ENCODE measurements around the gene SYMPK. TPM values are rescaled to one million over a fixed set of nuclear protein-coding genes. Genes with fewer than 3 reads are reported as not detected.
A peak's percentile ranks its signal among the peaks of the same experiment; 100 is the strongest.
"Not testable (repeated sequence)": the region's sequence is repeated elsewhere in the genome, so short reads cannot be mapped to it uniquely, and the experiment has no call there.

SYMPK gene
- total RNA-seq, 1 experiment from 2014 or later: 32.6 TPM

DNA sequence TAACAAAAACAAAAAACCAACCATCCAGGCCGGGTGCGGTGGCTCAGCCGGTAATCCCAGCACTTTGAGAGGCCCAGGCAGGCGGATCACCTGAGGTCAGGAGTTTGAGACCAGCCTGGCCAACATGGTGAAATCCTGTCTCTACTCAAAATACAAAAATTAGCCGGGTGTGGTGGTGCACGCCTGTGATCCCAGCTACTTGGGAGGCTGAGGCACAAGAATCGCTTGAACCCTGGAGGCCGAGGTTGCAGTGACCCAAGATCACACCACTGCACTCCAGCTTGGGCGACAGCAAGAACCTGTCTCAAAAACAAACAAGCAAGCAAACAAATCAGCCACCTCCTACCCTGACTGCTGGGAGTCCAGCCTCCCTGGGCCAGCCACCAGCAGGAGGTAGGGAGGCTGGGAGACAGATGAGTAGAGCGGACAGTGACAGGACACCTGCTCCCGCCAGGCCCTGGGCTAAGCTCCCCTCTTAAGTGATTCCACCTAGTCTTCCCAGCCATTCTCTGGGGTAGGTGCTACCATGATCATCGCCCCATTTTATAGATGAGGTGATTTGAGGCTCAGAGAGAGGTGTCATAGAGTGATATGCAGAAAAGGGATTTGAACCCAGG, 33.1 kb upstream of the SYMPK start:
- H3K4me1 ChIP-seq; DNase-seq; H3K4me3 ChIP-seq; H3K27ac ChIP-seq; H3K27me3 ChIP-seq; H3K9me3 ChIP-seq (replicated peaks); H3K36me3 ChIP-seq: not testable (repeated sequence)

DNA sequence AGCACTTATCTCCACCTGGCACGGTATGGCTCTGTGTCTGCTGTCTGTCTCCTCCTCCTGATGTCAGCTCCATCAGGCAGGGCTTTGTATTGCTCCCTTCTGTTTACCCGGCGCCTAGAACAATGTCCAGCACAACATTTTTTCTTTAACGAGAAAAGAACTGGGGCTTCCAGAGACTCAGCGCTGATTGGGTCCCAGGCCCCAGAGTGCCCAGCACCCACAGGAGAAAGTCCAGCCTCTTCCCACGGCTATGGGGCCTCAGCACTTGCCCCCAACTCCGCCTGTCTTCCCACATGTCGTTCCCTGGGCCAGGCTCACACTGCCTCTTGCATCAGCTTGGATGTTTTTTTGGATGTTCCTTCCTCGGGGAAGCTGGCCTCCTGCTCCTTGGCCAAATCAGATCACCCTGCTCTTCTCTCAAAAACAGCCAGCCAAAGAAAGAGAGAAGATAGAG, 32.6 kb upstream of the SYMPK start:
- Histone ChIP-seq H3K27me3 (no peaks in the 10 kb centered on the region), H3K4me3 (no peak overlapping the region), H3K27ac (no peak overlapping the region), H3K36me3 (peaks cover 10% of the 10 kb centered on the region; the same call in 1 of the 2 replicates), H3K9me3 (replicated peaks) (no peaks in the 10 kb centered on the region), H3K4me1 (no peaks in the 10 kb centered on the region)
- DNase-seq: no peak

DNA sequence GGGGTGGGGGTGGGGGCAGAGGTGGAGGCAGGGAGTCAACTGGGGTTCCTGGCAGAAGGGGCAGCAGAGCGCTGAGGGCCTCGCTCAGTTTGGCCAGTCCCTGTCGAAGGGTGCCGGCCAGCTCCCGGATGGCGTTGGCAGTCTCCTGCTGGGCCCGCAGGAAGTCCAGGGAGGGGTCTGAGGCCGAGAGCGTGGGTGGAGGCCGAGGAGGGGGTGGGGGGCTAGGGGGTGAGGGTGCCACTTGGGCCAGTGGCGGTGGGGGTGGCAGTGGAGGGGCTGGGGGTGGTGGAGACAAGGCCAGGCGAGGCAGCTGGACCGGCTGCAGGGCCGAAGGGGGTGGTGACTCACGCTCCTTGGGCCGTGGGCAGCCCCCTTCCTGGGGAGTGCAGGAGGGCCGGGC, 27.9 kb upstream of the SYMPK start:
- Histone ChIP-seq H3K4me3 (no peak overlapping the region), H3K9me3 (replicated peaks) (no peaks in the 10 kb centered on the region), H3K4me1 (no peaks in the 10 kb centered on the region), H3K36me3 (peaks cover 5% of the 10 kb centered on the region; the same call in 1 of the 2 replicates), H3K27ac (no peak overlapping the region), H3K27me3 (no peaks in the 10 kb centered on the region)
- DNase-seq: no peak

DNA sequence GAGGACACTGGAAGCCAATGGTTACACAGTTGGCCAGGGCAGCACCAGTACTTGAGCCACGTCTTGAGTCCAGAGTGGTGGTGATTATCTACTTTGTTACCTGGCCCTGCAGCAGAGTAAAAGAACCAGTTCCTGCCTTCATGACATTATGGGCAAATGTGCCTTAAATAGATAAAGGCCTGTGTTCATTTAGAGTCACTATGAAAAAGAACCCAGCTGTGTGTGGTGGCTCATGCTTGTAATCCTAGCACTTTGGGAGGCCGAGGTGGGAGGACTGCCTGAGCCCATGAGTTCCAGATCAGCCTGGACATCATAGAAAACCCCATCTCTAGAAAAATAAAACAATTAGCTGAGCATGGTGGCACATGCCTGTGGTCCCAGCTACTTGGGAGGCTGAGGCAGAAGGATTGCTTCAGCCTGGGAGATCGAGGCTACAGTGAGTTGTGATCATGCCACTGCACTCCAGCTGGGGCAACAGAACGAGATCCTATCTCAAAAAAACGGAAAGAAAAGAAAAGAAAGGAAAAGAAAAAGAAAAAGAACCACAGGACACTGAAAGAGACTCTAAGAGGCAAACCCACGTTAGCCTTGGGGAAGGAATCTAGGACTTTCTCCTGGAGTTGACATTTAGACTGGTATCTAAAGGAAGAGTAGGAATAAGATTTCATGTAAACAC, 26.4 kb upstream of the SYMPK start:
- H3K27me3 ChIP-seq: no peaks in the 10 kb centered on the region
- no peak overlapping the region for H3K4me3 ChIP-seq
- peaks cover 4% of the 10 kb centered on the region; the same call in 1 of the 2 replicates for H3K4me1 ChIP-seq
- DNase-seq: no peak
- no peaks in the 10 kb centered on the region for H3K36me3 ChIP-seq
- H3K9me3 ChIP-seq (replicated peaks): no peaks in the 10 kb centered on the region
- H3K27ac ChIP-seq: no peak overlapping the region

DNA sequence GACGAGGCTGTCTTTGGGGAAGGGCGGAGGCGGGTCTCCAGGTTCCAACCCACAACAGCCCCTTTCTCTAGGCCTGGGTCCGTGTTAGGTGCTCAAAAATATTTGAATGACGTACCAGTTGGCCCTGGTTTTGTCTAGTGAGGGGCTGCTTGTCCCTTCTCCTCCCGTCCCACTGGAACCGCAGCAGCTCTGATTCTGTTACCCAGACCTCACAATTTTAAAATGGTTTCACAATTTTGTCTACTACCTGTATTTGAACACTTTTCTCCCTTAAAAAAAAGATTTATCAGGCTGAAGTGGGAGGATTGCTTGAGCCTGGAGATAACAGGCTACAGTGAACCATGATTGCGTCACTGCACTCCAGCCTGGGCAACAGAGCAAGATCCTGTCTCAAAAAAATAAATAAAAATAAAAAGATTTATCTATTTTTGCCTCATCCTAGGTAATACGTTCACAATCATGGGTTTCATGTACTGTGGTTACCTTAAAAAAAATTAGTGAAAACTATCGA, 24.3 kb upstream of the SYMPK start:
- no peaks in the 10 kb centered on the region for H3K27me3 ChIP-seq
- no peak for DNase-seq
- peak overlapping the region; percentile 80 for H3K4me3 ChIP-seq
- H3K4me1 ChIP-seq: peaks cover 14% of the 10 kb centered on the region
- H3K36me3 ChIP-seq: peaks cover 4% of the 10 kb centered on the region; the same call in 1 of the 2 replicates
- peak overlapping the region; percentile 69 for H3K27ac ChIP-seq
- no peaks in the 10 kb centered on the region for H3K9me3 ChIP-seq (replicated peaks)

DNA sequence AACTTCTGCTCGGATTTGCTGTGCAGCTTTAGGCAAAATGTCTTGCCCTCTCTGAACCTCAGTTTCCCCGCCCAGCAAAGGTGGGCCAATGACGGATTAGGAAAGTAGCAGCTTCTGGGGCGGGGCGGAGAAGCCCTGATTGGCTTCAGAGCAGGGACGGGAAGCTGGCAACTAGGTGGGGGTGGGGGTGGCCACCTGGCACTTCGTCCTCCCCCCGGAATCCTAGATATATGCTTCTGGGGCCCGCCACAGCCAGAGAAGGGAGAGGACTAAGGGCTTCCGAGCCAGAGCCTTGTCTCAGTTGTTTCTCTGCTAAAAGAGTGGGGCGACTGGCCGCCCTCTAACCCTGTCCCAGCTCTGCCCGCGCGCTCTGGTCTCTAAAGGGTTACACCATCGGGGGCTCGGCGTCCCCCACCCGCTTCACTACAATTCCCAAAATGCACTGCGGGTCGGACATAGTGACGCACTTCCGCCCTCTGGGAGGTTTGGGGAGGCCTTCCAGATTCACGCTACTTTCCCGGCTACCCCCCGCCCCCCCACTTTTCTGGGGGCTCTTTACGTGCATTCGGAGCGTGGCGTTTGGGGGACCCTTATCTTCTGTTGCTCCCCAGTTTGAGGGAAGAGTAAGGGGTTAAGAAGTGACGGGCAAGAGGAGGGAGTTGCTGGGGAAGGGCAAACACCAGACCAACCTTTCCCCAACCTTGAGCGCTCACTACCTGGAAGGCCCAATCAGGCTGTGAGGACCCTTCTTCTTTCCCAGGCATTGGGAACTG, 23.7 kb upstream of the SYMPK start:
- peak; percentile 92 to 95 for DNase-seq
- Histone ChIP-seq H3K4me1 (peaks cover 20% of the 10 kb centered on the region), H3K27me3 (no peaks in the 10 kb centered on the region), H3K36me3 (peaks cover 4% of the 10 kb centered on the region; the same call in 1 of the 2 replicates), H3K4me3 (peak overlapping the region; percentile 80), H3K27ac (peak overlapping the region; percentile 69), H3K9me3 (replicated peaks) (no peaks in the 10 kb centered on the region)

DNA sequence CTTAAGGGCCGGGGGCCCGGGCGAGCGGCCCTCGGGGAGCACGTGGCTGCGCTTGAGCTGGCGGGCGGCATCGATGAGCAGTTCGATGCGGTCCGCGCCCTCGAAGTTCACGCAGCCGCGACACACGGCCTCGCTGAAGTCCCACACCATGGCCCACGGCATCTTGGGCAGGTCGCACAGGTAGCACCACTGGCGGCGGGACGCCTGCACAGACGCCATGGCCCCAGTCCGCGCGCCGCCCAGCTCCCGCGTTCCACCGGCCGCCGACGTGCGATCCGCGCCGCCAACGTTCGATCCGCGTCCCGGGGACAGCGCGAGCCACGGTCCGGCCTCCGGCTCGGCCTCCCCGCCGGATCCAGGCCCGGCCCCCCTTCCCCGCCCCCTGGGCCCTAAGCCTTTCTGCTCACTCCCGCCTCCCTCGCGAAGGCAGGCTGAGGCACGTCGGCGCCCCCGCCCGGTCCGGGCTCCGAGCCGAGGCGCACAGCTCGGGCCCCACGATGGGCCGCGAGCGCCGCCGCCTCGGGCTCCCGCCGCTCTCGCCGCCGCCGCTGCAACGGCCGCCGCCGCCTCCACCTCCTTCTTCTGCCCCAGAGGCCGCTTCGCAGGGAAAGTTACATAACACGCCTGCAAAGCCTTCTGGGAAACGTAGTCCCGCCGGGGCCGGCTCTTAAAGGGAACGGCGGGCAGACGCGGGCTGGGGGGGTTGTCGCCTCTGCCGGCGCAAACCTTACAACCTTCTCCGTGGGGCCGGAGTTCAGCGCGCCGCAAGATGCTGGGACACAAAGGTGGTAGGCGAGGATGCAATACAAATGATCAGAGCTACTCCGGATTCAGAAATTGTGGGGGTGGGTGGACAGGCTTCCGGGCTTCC, 22.8 kb upstream of the SYMPK start, which contains the start of gene IRF2BP1:
Gene IRF2BP1 (minus strand): TSS at position 586 of the 871 bp plus-strand sequence. CDS start 367 bp downstream, at position 219.
- Histone ChIP-seq H3K27ac (peak within 1 kb of the TSS; percentile 69), H3K36me3 (peaks cover 4% of the 10 kb centered on the region; the same call in 1 of the 2 replicates)

DNA sequence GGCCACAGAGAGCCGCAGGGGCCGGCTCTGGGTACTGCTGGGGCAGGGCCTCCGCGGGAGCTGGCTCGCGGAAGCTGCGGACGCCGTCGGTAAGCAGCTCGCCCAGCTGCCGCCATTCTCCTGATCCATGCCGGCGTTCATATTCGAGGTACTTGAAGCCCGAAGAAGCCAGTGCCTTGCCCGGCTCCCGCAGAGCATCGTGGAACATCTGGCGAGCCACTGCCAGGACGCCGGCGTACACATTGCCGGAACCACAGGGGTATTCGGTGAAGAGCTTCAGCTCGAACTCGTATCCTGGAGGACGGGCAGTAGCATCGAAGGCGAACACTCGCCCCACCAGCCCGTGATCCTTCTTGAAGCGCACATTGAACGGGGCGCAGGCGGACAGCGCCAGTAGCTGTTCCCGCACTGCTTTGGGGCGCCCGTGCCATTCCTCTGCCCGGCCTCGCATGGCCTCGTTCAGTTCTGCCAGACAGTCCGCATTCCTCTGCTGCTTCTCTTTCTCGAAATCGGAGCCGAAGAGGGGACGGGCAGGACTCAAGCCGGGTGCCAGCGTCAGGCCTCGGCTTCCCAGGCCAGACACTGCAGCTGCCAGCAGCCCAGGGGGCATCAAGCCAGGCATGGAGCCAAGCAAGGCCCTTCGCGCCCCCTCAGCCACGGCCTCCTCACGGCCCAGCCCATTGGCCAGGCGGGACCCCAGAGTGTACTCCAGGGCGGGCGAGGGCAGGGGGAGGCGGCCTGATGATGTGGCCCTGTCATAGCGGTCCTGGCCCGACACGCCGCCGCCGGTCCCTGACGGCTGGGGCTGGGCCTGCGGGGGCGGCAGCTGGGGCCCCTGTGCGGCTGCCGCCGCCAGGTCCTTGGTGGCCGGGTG, 22.0 kb upstream of the SYMPK start:
- Histone ChIP-seq H3K9me3 (replicated peaks) (no peaks in the 10 kb centered on the region), H3K4me1 (peaks cover 27% of the 10 kb centered on the region), H3K27ac (peak overlapping the region; percentile 69; the same call in 1 of the 2 replicates), H3K36me3 (peaks cover 4% of the 10 kb centered on the region; the same call in 1 of the 2 replicates), H3K4me3 (peak overlapping the region; percentile 80), H3K27me3 (no peaks in the 10 kb centered on the region)
- DNase-seq: peak; percentile 33 to 48

More for the DNA sequence above, 22.8 kb upstream of the SYMPK start, which contains the start of gene IRF2BP1:
- Histone ChIP-seq H3K27me3 (no peaks in the 10 kb centered on the region), H3K4me3 (peak within 1 kb of the TSS; percentile 80), H3K4me1 (peaks cover 27% of the 10 kb centered on the region), H3K9me3 (replicated peaks) (no peaks in the 10 kb centered on the region)
- peak; percentile 92 to 94 for DNase-seq

DNA sequence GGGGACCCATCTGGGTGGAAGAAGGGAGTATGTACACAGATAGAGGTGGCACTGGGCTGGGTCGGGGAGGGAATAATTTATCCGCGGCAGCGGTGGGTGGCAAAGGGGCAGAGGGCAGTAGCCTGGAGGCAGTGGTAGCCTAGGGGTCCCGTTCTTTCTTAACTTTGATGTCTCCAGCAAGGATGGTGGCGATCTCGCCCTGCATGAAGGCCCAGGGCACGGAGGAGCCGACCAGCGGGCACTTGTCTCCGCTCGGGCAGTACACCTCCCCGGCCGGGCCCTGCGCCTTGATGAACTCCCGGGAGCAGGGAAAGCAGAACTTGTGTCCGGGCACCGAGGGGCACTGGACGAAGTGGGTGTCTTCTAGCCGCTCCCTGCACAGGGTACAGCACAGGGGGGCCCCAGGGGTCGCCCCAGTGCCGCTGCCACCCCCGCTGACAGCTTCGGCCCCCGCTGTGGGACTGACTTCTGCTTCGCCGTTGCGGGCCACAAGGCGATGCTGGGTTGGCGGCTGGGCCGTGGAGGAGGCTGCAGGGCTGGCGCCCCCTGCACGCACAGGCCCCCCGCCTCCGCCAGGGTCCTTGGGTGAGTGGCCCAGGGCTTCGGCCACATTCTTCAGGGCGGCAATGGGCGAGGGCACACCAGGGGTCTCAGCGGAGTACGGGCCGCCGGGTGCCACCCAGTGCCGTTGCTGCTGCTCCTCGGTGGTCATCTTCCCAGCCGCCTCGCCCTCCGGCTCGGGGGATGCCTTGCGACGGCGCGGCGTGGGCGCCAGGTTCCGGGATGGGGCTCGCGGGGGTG, 21.1 kb upstream of the SYMPK start:
- Histone ChIP-seq H3K27ac (no peak overlapping the region), H3K9me3 (replicated peaks) (no peaks in the 10 kb centered on the region), H3K4me1 (peaks cover 27% of the 10 kb centered on the region), H3K36me3 (peaks cover 4% of the 10 kb centered on the region; the same call in 1 of the 2 replicates), H3K27me3 (no peaks in the 10 kb centered on the region), H3K4me3 (no peak overlapping the region)
- DNase-seq: no peak

DNA sequence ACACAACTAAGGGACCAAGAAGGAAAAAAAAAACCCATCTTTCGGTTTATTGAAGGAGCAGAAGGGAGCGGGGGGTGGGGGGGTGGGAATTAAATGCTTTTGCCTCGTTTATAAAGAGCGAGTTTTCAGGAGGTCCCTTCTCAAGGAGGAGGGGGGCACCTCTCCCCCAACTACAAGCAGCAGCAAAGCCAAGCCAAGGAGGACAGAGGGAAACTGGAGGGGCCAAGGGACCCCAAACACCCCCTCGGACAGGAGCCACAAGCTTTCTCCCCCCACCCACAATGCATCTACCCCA, 20.6 kb upstream of the SYMPK start:
- H3K27ac ChIP-seq: no peak overlapping the region
- DNase-seq: no peak
- no peak overlapping the region for H3K4me3 ChIP-seq
- H3K4me1 ChIP-seq: peaks cover 27% of the 10 kb centered on the region
- no peaks in the 10 kb centered on the region for H3K27me3 ChIP-seq
- H3K9me3 ChIP-seq (replicated peaks): no peaks in the 10 kb centered on the region
- peaks cover 4% of the 10 kb centered on the region; the same call in 1 of the 2 replicates for H3K36me3 ChIP-seq

DNA sequence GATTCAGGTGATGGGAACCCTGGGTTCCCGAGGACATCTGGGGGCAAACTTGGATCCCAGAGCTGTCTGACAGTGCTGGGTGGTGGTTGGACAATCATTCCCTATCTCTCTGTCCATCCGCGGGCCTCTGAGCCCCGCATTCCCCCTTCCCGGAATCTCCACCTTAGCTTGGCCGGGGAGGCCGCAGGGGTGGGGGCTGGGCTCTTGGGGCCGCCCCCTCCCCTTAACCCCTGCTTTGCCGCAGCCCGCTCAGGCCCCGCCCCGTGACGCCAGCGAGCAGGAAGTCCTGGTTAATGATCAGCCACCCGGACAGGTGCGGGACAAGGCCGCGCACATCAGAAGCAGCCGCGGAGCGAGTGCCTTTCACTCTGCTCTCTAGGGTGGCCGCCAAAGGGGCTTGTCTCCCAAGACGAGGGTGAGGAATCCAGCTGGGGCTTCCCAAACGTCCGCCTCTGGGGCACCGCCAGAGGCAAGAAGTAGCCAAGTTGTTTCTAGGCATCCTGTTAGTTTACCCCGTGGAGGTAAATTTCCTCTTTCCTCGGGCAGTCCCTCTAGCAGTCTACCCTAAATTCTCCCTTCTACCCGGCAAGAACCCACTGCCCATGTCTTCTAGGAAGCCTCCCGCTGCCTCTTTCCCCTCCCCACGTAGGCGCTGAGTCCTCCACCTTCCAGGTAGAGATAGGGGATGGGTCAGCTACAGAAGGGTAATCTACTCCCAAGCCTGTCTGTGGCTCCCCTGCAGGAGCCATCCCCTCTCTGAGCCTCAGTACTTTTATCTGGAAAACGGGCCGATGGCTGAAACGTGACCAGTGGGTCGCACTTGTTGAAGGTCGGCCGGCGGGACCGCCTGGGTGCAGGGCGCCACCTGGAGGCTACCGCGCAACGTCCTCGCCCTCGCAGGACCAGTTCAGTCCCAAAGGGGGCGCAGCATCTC, 20.0 kb upstream of the SYMPK start:
- Histone ChIP-seq H3K4me1 (peaks cover 27% of the 10 kb centered on the region), H3K27me3 (no peaks in the 10 kb centered on the region), H3K4me3 (0 out of 2 replicates have a peak overlapping the region, but pooled peaks have one; percentile 7), H3K9me3 (replicated peaks) (no peaks in the 10 kb centered on the region), H3K27ac (peak overlapping the region; percentile 41), H3K36me3 (peaks cover 4% of the 10 kb centered on the region; the same call in 1 of the 2 replicates)
- peak; percentile 70 to 71 for DNase-seq
